ENCODE measurements around the gene SLC39A3. TPM values are rescaled to one million over a fixed set of nuclear protein-coding genes. Genes with fewer than 3 reads are reported as not detected.

The SLC39A3 gene
- total RNA-seq, 1 experiment from 2014 or later = 39.1 TPM

GRCh38 chr19:2719232-2719735 is 20.5 kb downstream of the SLC39A3 start:
- POLR2A ChIA-PET = no interaction called here
- RAD21 ChIA-PET (ENCODE audit: low non-redundant PET in 1 of 2, low total read pairs in 2 of 2, uncharacterized antibody in 2 of 2, unreplicated experiment in 2 of 2) = no interaction called here
- ATAC-seq (no peak), DNase-seq (ENCODE audit: low read depth, low spot score) (no peak)
- H4K20me1 ChIP-seq (ENCODE audit: insufficient read depth) = no peaks in the 10 kb centered on the region
- peaks cover 0 to 5% of the 10 kb centered on the region in 2 experiments; a peak in 2 of 4 replicates for H3K36me3 ChIP-seq (ENCODE audit: control insufficient read depth in 1 of 2, insufficient read depth in 2 of 2, low read length in 2 of 2)
- no peaks in the 10 kb centered on the region for H3K27me3 ChIP-seq (ENCODE audit: insufficient read depth, low read length)
- no peak overlapping the region for H3K9ac ChIP-seq (ENCODE audit: low read length)
- no peaks in the 10 kb centered on the region for H3K9me2 ChIP-seq (ENCODE audit: insufficient read depth)
- intact Hi-C loops (cut with micrococcal nuclease) = no loop called here
- H3K4me3 ChIP-seq (replicated peaks in 1 of 2; ENCODE audit: low read depth in 1 of 2, low read length in 2 of 2) = no peak overlapping the region
- H3K4me2 ChIP-seq (ENCODE audit: low read length) = no peak overlapping the region
- peaks cover 21 to 41% of the 10 kb centered on the region in 2 experiments for H3K4me1 ChIP-seq (ENCODE audit: control insufficient read depth in 1 of 2, insufficient read depth in 2 of 2, low read length in 2 of 2)
- TF ChIP-seq EZH2 (IDR thresholded peaks at IDR 0.05) = no peak
- peaks cover 11% of the 10 kb centered on the region; the same call in 1 of the 2 replicates for H3K79me2 ChIP-seq (ENCODE audit: insufficient read depth, low read length)
- H3K27ac ChIP-seq (ENCODE audit: low read depth, low read length) = no peak overlapping the region
- H2AFZ ChIP-seq (ENCODE audit: low read depth, low read length, poor library complexity, severe bottlenecking) = no peak overlapping the region
- H3K9me3 ChIP-seq (ENCODE audit: control insufficient read depth in 1 of 2, insufficient read depth in 1 of 2, low read depth in 1 of 2, low read length in 2 of 2) = peaks cover 10 to 11% of the 10 kb centered on the region in 2 experiments; a peak in 3 of 4 replicates
- CTCF ChIA-PET = no interaction called here
- BruUV-seq (replicated peaks) = no TSS peak

GRCh38 chr19:2717638-2718541 is 21.9 kb downstream of the SLC39A3 start:
- no peak for DNase-seq (ENCODE audit: low read depth, low spot score)
- intact Hi-C loops (cut with micrococcal nuclease) = no loop called here
- H2AFZ ChIP-seq (ENCODE audit: low read depth, low read length, poor library complexity, severe bottlenecking) = no peak overlapping the region
- no peak for ATAC-seq
- no peak overlapping the region for H3K4me2 ChIP-seq (ENCODE audit: low read length)
- peaks cover 14 to 27% of the 10 kb centered on the region in 2 experiments for H3K4me1 ChIP-seq (ENCODE audit: control insufficient read depth in 1 of 2, insufficient read depth in 2 of 2, low read length in 2 of 2)
- no peak for TF ChIP-seq ATF3 (IDR thresholded peaks at IDR 0.05)
- no peak for TF ChIP-seq SIN3A (IDR thresholded peaks at IDR 0.05; ENCODE audit: low read depth)
- TF ChIP-seq POLR2AphosphoS5 (IDR thresholded peaks at IDR 0.05; ENCODE audit: low read depth, low read length) = no peak
- TF ChIP-seq SRF (IDR thresholded peaks at IDR 0.05; ENCODE audit: low read depth) = no peak
- no peak for TF ChIP-seq YY1 (IDR thresholded peaks at IDR 0.05; ENCODE audit: extremely low read depth, insufficient replicate concordance, low read depth, low read length)
- ChIA-PET POLR2A (no interaction called here), RAD21 (ENCODE audit: low non-redundant PET in 1 of 2, low total read pairs in 2 of 2, uncharacterized antibody in 2 of 2, unreplicated experiment in 2 of 2) (no interaction called here), CTCF (no interaction called here)
- peaks cover 11% of the 10 kb centered on the region; the same call in 1 of the 2 replicates for H3K79me2 ChIP-seq (ENCODE audit: insufficient read depth, low read length)
- peaks cover 0 to 5% of the 10 kb centered on the region in 2 experiments; a peak in 2 of 4 replicates for H3K36me3 ChIP-seq (ENCODE audit: control insufficient read depth in 1 of 2, insufficient read depth in 2 of 2, low read length in 2 of 2)
- no peaks in the 10 kb centered on the region for H4K20me1 ChIP-seq (ENCODE audit: insufficient read depth)
- H3K9me3 ChIP-seq (ENCODE audit: control insufficient read depth in 1 of 2, insufficient read depth in 1 of 2, low read depth in 1 of 2, low read length in 2 of 2) = peaks cover 10 to 11% of the 10 kb centered on the region in 2 experiments; a peak in 3 of 4 replicates
- no peaks in the 10 kb centered on the region for H3K27me3 ChIP-seq (ENCODE audit: insufficient read depth, low read length)
- no peak overlapping the region for H3K4me3 ChIP-seq (replicated peaks in 1 of 2; ENCODE audit: low read depth in 1 of 2, low read length in 2 of 2)
- no peak overlapping the region for H3K27ac ChIP-seq (ENCODE audit: low read depth, low read length)
- BruUV-seq (replicated peaks) = no TSS peak
- H3K9ac ChIP-seq (ENCODE audit: low read length) = no peak overlapping the region
- no peaks in the 10 kb centered on the region for H3K9me2 ChIP-seq (ENCODE audit: insufficient read depth)

Measured in HCT116 (cell line).